Suprapubic skin (tissue), 4 donors: ENCODE results near the gene NAT9.

Experiments used
- CTCF ChIP-seq, 2 donors: fragments of 200-600 bp in 1 of 2; fragments of 450-650 bp in 1 of 2; sonication (generic) in 1 of 2; IDR thresholded peaks; one replicate each; pipeline ENCODE4 v1.5.1; 2016 to 2019; ENCODE audit warnings: antibody characterized with exemption in 2 of 2, mild to moderate bottlenecking in 1 of 2, moderate library complexity in 1 of 2
- POLR2A ChIP-seq, 2 donors: fragments of 450-650 bp; IDR thresholded peaks; one replicate each; pipeline ENCODE4 v1.6.1; 2017; ENCODE audit warnings: antibody characterized with exemption in 2 of 2, mild to moderate bottlenecking in 2 of 2, moderate library complexity in 2 of 2
- POLR2AphosphoS5 ChIP-seq, 3 donors: sonication (generic); formaldehyde crosslinking; IDR thresholded peaks; one replicate each; pipeline ENCODE4 v1.6.1; 2017; ENCODE audit warnings: antibody characterized with exemption in 3 of 3

GRCh38 chr17:74815067-74815466, 38.9 kb upstream of the NAT9 start:
- no peak for TF ChIP-seq POLR2AphosphoS5 (IDR thresholded peaks at IDR 0.05)
- no peak for TF ChIP-seq CTCF (IDR thresholded peaks at IDR 0.05)
- no peak for TF ChIP-seq POLR2A (IDR thresholded peaks at IDR 0.05)
